Dedifferentiated amniotic fluid mesenchymal stem cell (primary cell): ENCODE results near the gene SLC24A4.

Experiments
- DNase-seq: peaks from one replicate; pipeline ENCODE4 v3.0.0-alpha.2; 2016; ENCODE audit errors: extremely low spot score

Gene SLC24A4

GRCh38 chr14:92316937-92317336, 6.0 kb upstream of the SLC24A4 start:
- DNase-seq: no peak

- DNase-seq: no peak
Measured at GRCh38 chr14:92317511-92317910, 5.5 kb upstream of the SLC24A4 start.

- no peak for DNase-seq
Measured at GRCh38 chr14:92321701-92322100, 1.3 kb upstream of the SLC24A4 start.

GRCh38 chr14:92322516-92322915, 449 bp upstream of the SLC24A4 start:
- DNase-seq: no peak

- no peak for DNase-seq
Measured at GRCh38 chr14:92323916-92324818, 1.2 kb downstream of the SLC24A4 start.

GRCh38 chr14:92325835-92326234, 2.9 kb downstream of the SLC24A4 start:
- no peak for DNase-seq

GRCh38 chr14:92328664-92329255, 5.8 kb downstream of the SLC24A4 start:
- no peak for DNase-seq

GRCh38 chr14:92334050-92334449, 11.1 kb downstream of the SLC24A4 start:
- no peak for DNase-seq

GRCh38 chr14:92336363-92336762, 13.4 kb downstream of the SLC24A4 start:
- no peak for DNase-seq

GRCh38 chr14:92339426-92339825, 16.5 kb downstream of the SLC24A4 start:
- no peak for DNase-seq

- no peak for DNase-seq
Measured at GRCh38 chr14:92340071-92340470, 17.1 kb downstream of the SLC24A4 start.

- DNase-seq: no peak
Measured at GRCh38 chr14:92340931-92341330, 18.0 kb downstream of the SLC24A4 start.

- no peak for DNase-seq
Measured at GRCh38 chr14:92341791-92342190, 18.8 kb downstream of the SLC24A4 start.

- no peak for DNase-seq
Measured at GRCh38 chr14:92348154-92348553, 25.2 kb downstream of the SLC24A4 start.

GRCh38 chr14:92351750-92352149, 28.8 kb downstream of the SLC24A4 start:
- DNase-seq: no peak

GRCh38 chr14:92352158-92352985, 29.4 kb downstream of the SLC24A4 start:
- no peak for DNase-seq

- DNase-seq: no peak
Measured at GRCh38 chr14:92353447-92353846, 30.5 kb downstream of the SLC24A4 start.

- DNase-seq: no peak
Measured at GRCh38 chr14:92356677-92357076, 33.7 kb downstream of the SLC24A4 start.

GRCh38 chr14:92360651-92361370, 37.8 kb downstream of the SLC24A4 start:
- DNase-seq: no peak

GRCh38 chr14:92362781-92363235, 39.8 kb downstream of the SLC24A4 start:
- DNase-seq: no peak

- DNase-seq: no peak
Measured at GRCh38 chr14:92366237-92366636, 43.3 kb downstream of the SLC24A4 start.

- no peak for DNase-seq
Measured at GRCh38 chr14:92368001-92368400, 45.0 kb downstream of the SLC24A4 start.
